Thymus (tissue), 2 donors: ENCODE data around the gene TMEM123. TPM values are rescaled to one million over a fixed set of nuclear protein-coding genes. Genes with fewer than 3 reads are reported as not detected.

Experiments
- polyA plus RNA-seq: library from polyadenylated mRNA; stranded (reverse); fragments of 200-250 nt; gene quantifications from one replicate; pipeline ENCODE4 v1.2.3, GENCODE V29; 2013
- total RNA-seq: library from RNA; stranded (reverse); fragments of 120-200 nt; gene quantifications from one replicate; pipeline ENCODE4 v1.2.4, GENCODE V29; 2013
- donor health status: healthy.

TMEM123 gene
- total and polyA plus RNA-seq, 2 donors = 174 to 282 TPM

Other genes starting within 250 kb of the TMEM123 start
- gene BIRC3, start 135.3 kb downstream of the TMEM123 start, total RNA-seq = 63.6 TPM
- 73.7 TPM for gene BIRC3, start 135.3 kb downstream of the TMEM123 start, polyA plus RNA-seq
- gene BIRC2, start 105.6 kb downstream of the TMEM123 start, total RNA-seq = 127 TPM
- gene BIRC2, start 105.6 kb downstream of the TMEM123 start, polyA plus RNA-seq = 95.9 TPM
- gene MMP7, start 78.0 kb upstream of the TMEM123 start, total RNA-seq = 3.3 TPM
- gene MMP7, start 78.0 kb upstream of the TMEM123 start, polyA plus RNA-seq = 35.2 TPM
- 0.14 TPM for gene MMP20, start 172.6 kb upstream of the TMEM123 start, total RNA-seq
- 0.23 TPM for gene MMP20, start 172.6 kb upstream of the TMEM123 start, polyA plus RNA-seq